Gastroesophageal sphincter (tissue), 3 donors: ENCODE data around the gene NME8.

Source experiments
- CTCF ChIP-seq, 4 experiments: fragments of 200-600 bp in 2 of 4; fragments of 450-650 bp in 2 of 4; sonication (generic) in 1 of 4; IDR thresholded peaks; one replicate each; pipeline ENCODE4 v1.5.1; 2017 to 2019; ENCODE audit warnings: antibody characterized with exemption in 4 of 4, mild to moderate bottlenecking in 2 of 4, moderate library complexity in 2 of 4
- EP300 ChIP-seq: sonication (generic); formaldehyde crosslinking; IDR thresholded peaks from one replicate; pipeline ENCODE4 v1.6.1; 2017; ENCODE audit warnings: antibody characterized with exemption, mild to moderate bottlenecking
- POLR2A ChIP-seq, 2 donors: fragments of 450-650 bp; IDR thresholded peaks; one replicate each; pipeline ENCODE4 v1.6.1; 2017; ENCODE audit warnings: antibody characterized with exemption in 2 of 2, mild to moderate bottlenecking in 2 of 2, moderate library complexity in 1 of 2

GRCh38 chr7:37930226-37930948 is 82.0 kb downstream of the NME8 start:
- no peak for TF ChIP-seq CTCF (IDR thresholded peaks at IDR 0.05)
- TF ChIP-seq POLR2A (IDR thresholded peaks at IDR 0.05), result no peak
- no peak for TF ChIP-seq EP300
